NCI-H1694 treated with DMSO at 0.1 percent for 48 hours (cell line): ENCODE results near the gene TK2.
"Not testable (repeated sequence)": the region's sequence is repeated elsewhere in the genome, so short reads cannot be mapped to it uniquely, and the experiment has no call there.

Source experiments
- DNase-seq: peaks from one replicate; lab custom pipeline; 2025; lab: John Stamatoyannopoulos, UW

TK2 gene

DNA sequence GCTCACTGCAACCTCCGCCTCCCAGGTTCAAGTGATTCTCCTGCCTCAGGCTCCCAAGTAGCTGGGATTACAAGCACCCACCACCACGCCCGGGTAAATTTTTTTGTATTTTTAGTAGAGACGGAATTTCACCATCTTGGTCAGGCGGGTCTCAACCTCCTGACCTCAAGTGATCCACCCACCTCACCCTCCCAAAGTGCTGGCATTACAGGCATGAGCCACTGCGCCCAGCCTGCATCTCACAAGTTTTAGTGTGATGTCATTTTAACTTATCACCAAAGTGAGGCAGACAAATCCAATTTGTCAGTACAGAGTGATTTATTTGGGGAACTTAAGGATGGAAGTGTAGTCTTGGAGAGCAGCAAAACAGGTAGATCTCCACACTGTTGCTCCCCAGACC, 83.3 kb downstream of the TK2 start:
- DNase-seq, result not testable (repeated sequence)

- DNase-seq, result not testable (repeated sequence)
These were observed 84.0 kb downstream of the TK2 start for GRCh38 chr16:66465946-66466345.

- no peak for DNase-seq
These were observed 87.0 kb downstream of the TK2 start for GRCh38 chr16:66462912-66463311.

DNA sequence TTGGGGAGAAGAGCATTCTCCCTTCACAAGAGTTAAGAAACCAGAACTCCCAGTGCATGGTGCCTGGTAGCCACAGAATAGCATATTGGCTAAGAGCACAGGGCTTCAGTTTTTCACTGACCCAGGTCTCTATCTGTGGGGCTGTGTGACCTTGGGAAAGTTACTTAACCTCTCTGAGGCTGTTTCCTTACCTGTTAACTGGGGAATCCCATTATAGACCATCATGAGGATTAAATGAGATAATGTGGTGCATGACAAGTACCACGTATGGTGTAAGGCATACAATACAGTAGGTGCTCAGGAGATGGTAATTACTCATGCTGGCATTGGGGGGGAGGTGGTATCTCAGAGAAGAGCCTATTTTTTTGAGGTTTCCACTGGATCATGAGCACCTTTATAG, 89.2 kb downstream of the TK2 start:
- DNase-seq, result no peak

DNA sequence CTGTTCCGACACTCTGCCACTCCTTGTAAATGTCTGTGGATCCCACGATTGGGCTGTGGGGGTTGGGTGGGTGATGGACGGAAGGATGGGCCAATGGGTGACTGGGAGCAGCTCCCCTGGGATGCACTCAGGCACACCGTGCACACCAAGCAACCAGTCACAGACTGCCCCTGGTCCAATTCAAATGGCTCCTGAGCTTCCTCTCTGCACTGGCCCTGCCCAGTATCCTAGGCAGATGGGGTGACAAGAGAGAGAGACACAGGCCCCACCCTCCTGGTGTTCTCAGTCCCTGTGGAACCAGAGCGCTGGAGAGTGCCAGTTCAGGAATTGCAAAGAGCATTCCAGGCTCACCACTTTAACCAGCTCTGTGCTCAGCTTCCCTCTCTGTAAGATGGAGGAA, 90.0 kb downstream of the TK2 start:
- DNase-seq, result peak; percentile 69

DNA sequence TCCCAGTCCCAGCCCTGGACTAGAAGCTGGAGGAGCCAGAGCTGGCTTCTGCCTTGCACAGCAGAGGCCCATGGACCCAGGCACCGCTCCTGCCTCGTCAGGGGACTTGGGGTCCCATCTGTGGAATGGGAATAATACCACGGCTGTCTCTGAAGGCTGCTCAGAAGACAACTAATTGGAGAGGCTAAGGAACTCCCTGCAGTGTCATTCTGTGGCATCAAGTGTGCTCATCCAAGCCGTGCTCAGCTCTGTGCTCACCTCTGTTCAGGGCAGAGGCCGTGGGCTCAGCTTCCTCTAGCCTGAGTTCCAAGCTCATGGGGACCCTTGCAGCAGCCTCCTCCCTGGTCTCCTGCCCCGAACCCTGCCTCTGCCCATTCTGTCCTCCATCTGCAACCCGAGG, 91.1 kb downstream of the TK2 start:
- no peak for DNase-seq

DNA sequence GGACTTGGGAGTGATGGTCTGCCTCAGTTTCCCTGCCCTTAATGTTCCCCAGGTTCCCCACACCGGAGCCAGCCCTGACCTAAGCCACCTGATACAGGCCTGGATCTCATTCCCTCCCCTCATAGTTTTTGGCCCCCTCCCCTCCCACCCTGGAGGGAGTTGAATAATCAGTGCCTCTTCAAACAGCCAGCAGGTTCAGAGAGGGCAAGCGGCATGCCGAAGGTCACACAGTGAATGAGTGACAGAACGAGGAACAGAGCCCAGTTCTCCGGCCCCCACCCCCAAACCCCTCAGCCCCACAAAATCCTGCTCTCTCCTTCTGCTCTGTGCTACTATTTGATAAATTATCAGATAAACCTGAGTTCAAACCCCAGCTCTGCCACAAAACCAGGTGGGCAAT, 91.6 kb downstream of the TK2 start:
- no peak for DNase-seq
